GM19395 (cell line): ENCODE data around the gene IBSP.
A peak's percentile ranks its signal among the peaks of the same experiment; 100 is the strongest.

ENCODE experiments used
- ATAC-seq: cut with Tn5 transposase; IDR thresholded peaks from one replicate; pipeline ENCODE4 v1.9.1; 2021; ENCODE audit warnings: mild to moderate bottlenecking, moderate library complexity; ENCODE audit not compliant: unreplicated experiment

IBSP gene

DNA sequence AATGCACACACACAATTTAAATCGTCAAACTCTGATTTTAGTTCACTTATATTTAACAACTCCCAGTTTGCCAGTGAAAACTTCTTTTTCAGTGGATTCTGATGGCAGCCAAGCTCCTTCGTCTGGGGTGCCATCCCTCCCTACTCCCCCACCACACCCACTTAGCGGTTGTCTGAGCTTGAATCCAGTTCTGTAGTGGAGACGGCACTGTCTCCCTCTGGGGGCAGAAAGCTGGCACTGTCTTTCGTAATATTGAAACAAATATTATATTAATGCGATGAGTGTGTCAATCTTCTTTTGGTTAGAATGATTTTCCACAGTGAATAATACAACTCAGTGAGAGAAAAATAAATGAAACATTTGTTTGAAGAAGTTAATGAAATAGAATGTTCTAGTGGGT, 38.9 kb downstream of the IBSP start:
- no peak for ATAC-seq

DNA sequence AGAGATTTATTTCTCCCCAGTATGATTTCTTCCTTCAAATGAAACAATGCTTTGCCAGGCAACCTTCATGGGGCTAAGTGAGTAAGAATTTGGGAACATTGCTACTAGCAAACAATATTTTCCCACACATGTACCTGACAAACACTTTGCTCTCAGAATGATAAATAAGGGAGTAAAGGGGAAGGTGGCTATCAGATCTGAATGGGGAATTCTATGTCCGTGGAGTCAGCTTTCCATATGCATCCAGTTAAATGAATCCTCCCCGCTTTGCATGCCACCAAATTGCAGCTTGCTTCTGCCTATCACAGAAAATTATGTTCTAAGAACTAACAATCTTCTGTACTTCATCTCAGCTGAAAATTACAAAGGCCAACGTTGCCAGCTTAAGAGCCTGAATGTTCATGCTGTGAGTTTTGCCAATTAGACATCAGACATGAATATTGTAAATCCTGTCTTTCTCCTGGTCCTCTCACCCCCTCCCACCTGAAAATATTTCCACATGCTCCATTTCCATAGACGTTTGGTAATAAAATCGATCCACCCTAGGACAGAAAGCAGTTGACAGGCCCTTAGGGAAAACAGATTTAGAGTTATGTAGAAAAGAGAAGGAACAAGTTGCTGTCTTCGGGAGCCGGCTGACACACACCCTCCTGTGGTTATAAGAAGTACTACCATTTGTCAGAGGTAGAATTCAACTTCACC, 39.7 kb downstream of the IBSP start:
- ATAC-seq: peak; percentile 80

DNA sequence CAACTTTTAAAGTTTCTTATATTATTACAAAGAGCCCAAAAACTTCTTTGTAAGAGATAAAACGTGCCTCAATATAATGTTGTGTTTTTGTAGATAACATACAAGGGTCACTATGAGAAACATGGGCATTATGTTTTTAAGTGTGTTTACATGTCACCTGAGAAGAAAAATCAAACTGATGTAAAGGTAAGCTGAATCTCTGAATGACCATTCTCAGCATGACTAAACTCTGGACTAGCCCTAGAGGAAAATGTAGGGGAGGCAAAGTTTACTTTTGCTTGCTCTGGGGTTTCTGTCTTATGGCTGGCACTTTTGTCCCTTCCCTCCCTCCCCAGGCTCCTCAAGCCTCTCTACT, 40.2 kb downstream of the IBSP start:
- no peak for ATAC-seq

DNA sequence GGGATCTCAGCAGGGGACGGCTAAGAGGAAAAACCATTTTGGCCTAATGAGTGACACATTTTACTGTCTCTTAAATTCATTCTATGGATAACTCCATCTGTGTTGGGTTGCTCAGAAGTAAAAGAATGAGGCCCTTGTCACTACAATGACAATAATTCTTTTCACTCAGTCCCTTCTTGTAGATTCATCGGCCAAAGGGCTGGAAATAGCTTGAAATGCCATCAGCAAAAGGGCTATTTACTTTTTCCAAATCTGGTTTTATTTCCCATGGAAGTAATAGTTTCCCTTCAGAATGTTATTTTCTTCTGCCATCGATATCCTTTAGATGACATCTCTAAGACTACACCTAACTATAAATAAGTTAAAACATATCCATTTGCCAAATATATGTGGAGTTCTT, 40.8 kb downstream of the IBSP start:
- no peak for ATAC-seq

DNA sequence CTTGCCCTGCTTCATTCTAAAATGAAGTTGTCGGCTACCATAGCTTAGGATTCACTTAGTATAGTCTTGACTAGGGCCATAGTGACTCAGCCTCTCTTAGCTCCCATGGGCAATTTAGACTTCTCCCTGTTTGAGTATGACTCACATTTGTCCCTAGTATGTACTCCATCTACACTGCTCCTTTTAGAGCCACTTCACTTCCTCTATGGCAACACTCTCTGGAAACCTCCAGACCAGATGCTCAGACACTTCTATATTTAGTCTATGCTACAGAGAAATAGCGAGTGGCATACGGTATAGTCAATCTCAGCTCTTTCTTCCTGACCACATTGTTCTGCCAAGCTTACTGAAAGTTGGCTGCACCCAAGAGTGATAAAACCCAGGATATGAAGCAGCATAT, 44.6 kb downstream of the IBSP start:
- ATAC-seq: no peak

GRCh38 chr4:87844452-87844851, 45.1 kb downstream of the IBSP start:
- no peak for ATAC-seq

GRCh38 chr4:87846226-87846625, 46.9 kb downstream of the IBSP start:
- no peak for ATAC-seq

DNA sequence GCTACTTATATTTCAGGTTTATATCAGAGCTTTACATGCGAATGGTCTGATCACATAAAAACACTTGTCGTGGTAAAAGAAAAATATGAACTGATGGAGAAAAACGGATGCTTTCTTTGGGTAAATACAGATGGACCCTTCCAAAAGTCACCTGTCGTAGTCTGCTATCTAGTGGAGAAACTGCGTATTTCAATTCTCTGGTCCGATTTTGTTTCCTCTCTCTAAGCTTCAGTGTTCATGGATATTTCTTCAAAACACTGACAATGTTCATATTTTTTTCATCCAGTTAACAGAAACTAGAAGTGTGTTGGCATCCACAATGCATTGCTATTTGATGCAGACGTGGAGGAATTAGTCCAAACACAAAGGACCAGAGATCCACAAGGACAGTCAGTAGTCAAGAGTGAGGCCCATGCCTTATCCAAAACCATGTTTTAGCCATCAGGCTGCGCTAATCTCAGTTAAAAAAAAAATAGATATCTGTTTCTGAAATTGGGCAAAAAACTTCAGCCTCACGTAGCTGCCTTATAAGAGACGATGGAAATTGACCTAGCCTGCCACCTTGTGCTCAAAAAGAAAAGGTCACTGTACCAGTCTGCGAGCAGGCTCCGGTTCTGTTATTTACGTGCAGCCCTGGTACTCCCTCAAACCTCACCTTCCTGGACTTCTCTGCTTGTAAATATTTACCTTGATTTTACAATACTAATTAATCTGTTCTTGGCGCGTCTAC, 49.4 kb downstream of the IBSP start:
- ATAC-seq: peak; percentile 91

- no peak for ATAC-seq
Measured at GRCh38 chr4:87849612-87850011, 50.3 kb downstream of the IBSP start.

GRCh38 chr4:87851332-87851731, 52.0 kb downstream of the IBSP start:
- ATAC-seq: no peak

DNA sequence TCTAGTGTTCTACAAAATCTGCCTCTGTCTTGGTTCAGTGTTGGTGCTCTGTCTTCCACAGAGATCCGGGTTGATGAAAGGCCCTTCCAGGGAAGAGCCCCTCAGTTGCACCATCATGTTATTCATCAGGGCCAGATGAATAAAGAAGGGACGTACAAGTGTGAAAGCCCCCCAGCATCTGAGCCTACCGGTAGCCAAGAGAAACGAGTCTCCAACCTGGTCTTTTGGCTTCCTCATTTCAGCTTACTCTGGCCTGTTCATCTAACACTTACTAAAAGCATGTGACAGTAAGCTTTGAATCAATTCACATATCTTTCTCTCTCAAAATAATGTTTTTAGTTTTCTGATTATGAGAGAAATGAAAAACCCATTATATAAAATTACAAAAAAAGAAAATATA, 52.6 kb downstream of the IBSP start:
- no peak for ATAC-seq

DNA sequence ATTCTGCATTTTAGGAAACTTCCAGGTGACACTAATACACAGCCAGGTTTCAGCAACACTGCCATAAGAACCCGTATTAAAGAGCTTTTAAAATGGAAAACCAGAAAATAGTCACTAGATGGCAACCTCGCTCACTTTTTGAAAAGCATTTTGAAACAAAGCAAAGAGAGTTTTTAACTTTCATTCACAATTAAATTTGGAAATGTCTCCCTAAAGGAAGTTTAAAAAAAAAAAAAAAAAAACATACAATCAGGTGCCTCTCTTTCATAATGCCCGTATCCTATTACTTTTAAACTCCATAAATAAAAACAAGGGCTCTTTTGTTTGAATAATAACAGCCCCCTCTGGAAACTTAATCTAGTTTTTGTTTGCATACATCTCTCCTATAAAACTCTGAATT, 53.8 kb downstream of the IBSP start:
- ATAC-seq: no peak

- no peak for ATAC-seq
Measured at GRCh38 chr4:87853891-87854290, 54.5 kb downstream of the IBSP start.

DNA sequence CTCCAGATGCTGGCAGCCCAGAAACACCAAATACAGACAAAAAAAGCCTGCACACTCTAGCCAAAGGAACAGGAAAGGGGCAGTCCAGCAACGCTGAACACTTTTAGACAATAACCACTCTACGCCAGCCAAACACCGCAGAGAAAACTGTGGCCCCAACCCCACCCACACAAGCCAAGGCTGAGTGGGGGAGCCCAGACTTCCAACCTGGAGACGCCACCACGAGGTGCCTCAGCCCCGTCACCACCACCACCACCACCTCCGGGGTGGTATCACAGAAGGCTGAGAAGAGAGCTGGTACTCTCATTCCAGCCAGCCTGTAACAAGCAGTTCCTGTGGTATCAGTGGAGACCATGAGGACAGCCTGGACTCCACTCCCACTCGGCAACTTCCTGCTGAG, 56.2 kb downstream of the IBSP start:
- ATAC-seq: no peak

DNA sequence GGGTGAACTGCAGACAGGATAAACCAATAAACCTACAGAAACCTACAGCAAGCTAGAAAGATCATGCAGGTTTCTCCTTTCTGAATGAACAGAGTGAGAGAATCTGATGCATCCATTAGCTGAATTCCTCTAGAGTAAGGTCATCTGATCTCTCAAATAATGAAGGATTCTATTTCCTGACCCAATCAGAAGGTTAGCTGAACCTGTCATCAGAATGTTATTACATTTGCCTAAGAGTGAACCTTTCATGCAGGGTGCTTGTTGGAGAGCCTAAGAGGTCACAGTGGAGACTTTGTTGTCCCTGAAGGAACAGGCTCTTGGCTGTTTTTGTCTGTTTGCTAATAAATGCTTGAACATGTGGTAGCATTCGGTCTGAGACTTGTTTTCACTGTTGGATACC, 57.5 kb downstream of the IBSP start:
- ATAC-seq: no peak

GRCh38 chr4:87857789-87858188, 58.4 kb downstream of the IBSP start:
- ATAC-seq: no peak
